NCI-H526 (cell line): Measurements from ENCODE around the gene AMACR.
"Not testable (repeated sequence)": the region's sequence is repeated elsewhere in the genome, so short reads cannot be mapped to it uniquely, and the experiment has no call there.

Experiments used
- DNase-seq, 2 experiments: peaks; one replicate each; lab custom pipeline; 2025; lab: John Stamatoyannopoulos, UW

The AMACR gene

DNA sequence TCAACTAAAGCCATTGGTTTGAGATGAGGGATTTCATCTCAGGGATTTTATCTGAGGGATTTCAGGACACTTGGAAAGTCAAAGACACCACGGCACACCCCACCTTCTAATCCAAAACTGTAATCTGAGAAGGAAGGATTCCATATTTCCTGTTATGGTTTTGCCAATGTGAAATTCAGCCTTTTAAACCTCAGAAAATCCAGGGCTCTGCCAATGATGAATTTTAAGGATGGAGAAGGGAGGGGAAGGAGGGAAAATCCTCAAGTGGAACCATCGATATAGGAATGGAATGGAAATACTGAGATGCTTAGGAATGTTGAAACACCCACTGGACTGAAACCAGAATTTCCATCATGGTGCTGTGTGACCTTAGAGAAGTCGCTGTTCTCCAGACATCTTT lies 29.9 kb upstream of the AMACR start:
- no peak for DNase-seq

DNA sequence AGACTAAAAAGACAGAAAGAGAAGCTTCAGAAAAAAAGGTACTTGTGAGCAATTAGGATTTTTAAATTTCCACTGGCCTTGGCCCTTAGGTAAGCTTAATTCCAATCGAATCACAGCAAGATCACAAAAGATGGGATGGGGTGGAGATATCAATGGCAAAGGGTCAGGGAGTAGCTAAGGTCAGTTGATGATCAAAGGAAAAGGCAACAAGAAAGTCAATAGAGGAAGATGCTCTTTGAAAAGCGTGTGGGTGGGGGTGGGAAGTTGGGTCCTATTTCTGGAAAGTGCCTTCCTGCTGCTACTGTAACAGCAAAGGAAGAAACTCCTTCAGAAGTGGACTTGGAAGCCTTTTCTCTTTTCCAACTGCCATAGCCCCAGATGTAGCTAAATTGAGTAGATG lies 27.9 kb upstream of the AMACR start:
- DNase-seq = no peak

GRCh38 chr5:34034534-34035327 lies 26.9 kb upstream of the AMACR start:
- no peak for DNase-seq

DNA sequence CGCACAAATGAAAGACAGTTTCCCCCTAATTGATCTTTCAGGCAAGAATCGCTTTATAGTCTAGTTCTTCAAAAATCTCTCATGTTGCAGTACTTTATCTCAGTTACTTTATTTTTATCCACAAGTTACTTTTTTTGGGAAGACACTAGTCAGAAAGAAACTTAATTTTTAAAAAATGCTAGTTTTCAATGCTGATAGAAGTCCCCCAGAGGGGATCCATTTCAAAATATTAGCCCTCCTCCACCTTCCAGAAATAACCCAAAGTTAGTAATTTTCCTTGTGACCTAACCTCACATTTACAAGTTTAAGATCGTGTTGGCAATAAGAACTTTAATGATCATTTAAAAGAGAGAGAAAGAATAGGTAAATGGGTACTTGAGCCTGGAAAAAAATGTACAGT lies 24.1 kb upstream of the AMACR start:
- no peak for DNase-seq

DNA sequence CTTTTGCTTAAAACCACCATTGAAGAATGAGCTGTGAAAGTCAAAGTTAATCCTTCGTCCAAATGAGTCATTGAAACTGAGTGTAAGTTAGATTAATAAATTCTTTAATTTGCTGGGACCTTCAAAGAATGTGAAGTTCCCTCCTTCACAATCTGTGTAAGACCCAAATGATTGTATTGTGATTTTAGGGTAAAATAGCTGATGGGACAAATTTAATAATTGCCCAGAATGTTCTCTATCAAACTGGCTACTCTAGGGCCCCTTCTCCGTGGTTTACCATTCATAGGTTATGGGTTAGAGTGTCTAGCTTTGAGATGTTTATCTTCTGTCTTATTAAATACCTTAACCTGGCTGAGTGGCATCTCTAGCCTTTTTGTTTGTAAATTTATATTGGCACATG lies 23.3 kb upstream of the AMACR start:
- no peak for DNase-seq

DNA sequence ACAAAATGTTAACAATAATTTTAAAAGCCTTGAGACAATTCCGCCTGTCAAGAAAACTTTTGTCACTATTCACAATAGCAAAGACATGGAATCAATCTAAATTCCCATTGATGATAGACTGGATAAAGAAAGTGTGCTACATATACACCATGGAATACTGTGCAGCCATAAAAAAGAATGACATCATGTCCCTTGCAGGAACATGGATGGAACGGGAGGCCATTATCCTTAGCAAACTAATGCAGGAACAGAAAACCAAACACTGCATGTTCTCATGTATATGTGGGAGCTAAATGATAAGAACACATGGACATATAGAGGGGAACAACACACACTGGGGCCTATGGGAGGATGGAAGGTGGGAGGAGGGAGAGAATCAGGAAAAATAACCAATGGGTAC lies 22.7 kb upstream of the AMACR start:
- not testable (repeated sequence) for DNase-seq

- no peak for DNase-seq
Measured at GRCh38 chr5:34030048-34030447, 22.2 kb upstream of the AMACR start.

GRCh38 chr5:34028349-34028748 lies 20.5 kb upstream of the AMACR start:
- no peak for DNase-seq

DNA sequence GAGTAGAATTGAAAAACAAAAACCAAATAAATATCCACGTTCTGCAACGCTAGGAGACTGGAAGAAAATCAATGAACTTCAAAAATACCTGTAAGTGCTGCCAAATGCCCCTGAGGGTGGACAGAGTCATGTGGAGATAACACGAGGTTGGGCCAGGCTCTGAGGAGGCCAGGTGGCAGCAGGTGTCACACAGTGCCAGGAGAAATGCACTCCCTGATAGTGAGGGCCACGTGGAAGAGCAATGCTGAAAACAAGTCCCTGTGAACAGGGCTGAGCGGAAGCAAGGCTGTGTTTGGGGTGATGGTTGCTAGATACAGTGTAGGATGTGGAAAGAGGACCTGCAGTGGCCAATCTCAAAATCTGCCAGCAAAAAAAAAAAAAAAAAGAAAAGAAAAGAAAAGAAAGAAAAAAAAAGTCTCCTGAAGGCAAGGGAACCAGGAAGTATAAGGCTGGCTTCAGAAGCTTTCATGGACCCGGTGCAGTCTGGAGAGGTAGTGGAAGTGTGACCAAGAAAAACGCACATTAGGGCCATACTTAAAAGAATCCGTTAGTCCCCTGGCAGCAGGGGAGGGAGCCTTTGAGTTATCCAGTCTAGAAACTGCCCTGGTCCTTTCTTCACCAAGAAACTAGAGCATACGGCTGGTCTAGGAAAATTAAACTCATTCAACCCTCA lies 18.4 kb upstream of the AMACR start:
- no peak for DNase-seq

DNA sequence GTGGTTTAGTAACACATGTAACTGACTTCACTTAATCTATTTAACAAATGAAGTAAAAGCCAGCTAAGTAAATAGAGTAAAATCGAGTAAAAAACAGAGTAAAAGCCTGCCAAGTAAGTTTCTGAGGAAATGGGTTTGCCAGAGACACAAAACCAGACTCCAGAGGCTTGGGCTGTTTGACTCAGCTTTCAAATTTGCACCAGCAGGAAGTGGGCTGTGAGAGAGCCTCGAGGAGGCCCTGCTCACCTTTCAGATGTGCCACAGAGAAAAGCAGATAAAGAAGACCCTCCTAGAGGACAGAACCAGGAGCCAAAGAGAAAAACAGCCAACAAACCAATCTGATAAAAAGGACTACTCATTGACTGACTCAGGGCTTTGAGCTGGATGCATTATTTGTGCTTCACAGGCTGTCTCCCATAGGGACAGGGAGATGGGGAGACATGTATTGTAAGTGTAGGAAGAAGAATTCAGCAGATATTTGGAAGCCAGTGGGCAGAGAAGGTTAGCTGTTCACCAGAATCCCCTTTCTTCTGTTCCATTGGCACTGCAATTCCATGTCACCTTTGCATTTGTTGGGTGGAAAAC lies 14.4 kb upstream of the AMACR start:
- no peak for DNase-seq

DNA sequence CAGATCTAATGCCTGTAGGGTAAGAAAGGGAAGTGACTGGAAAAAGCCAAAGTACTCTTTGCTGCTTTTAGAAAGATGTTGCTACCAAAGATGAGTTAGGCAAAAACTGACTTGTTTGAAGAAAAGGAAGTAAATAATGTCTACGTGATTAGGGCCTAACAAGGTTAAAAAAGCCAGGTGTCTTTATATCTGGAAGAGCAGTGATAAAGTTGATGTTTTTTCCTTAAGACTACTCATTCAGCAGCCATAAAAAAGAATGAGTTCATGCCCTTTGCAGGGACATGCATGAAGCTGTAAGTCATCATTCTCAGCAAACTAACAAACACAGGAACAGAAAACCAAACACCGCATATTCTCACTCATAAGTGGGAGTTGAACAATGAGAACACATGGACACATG lies 13.5 kb upstream of the AMACR start:
- DNase-seq = no peak

DNA sequence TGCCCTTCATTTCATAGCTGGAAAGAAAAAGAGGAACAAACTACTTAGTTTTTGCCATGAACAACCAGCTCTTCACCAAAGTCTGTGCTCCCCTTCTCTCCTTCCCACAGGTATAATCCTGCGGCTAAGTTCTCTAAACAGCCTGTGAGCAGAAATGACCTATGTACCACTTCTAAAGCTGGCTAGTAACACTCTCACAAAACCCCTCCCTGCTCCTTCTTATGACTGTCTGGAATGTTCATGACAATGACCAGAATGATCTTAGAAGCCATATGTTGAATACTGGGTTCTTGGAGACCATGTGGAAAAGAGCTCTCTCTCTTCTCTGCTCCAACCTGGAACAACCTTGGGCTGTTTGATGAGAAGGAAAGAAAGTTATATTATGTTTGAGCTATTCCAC lies 12.9 kb upstream of the AMACR start:
- DNase-seq = no peak

DNA sequence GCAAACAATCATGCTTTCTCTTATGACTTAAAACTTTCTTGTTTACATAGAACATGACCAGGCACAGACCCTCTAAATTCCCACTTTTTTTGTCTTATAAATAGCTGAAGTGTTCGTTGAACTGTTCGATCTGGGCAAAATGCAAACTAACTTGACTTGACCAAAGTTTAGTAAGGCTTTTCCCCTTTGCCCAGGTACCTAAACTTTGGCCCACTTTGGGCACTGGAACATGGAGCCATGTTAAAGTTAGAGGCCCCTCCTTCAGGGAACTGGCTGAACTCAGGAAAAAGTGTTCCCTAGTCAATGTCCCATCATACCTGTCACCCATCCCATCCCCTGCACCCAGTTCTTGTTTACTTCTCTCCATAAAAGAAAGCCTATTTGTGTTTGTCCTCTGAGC lies 9.4 kb upstream of the AMACR start:
- DNase-seq = no peak

DNA sequence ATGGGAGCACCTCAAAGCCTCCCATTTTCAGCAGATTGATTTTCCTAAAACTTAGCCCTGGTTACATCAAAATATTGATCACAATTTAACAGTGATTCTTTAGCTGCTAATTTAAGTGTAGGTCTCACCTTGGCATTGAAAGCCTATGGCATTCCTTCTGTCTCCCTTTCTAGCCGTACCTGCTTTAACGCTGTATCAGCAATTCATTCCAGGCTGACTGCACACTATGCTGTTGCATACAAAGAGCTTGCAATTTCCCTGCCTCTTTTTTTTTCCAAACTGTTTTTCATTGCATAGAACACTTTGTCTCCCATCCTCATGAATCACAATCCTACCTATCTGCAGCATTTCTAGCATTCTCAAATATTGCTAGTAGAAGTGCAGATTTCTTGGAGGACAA lies 8.9 kb upstream of the AMACR start:
- DNase-seq = no peak

- DNase-seq = no peak
Measured at GRCh38 chr5:34016222-34016621, 8.4 kb upstream of the AMACR start.

- no peak for DNase-seq
Measured at GRCh38 chr5:34015120-34015822, 7.4 kb upstream of the AMACR start.

GRCh38 chr5:34014626-34015025 lies 6.8 kb upstream of the AMACR start:
- no peak for DNase-seq

DNA sequence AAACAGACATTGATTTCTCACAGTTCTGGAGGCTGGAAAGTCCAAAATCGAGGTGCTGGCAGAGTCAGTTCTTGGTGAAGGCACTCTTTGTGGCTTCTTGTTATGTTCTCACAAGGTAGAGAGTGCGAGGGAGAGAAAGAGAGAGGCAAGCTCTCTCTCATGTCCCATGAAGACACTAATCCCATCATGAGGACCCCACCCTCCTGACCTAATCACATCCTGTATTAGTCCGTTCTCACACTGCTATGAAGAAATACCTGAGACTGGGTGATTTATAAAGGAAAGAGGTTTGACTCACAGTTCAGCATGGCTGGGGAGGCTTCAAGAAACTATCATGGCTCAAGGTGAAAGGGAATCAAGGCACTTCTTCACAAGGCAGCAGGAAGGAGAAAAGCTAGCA lies 5.7 kb upstream of the AMACR start:
- no peak for DNase-seq

GRCh38 chr5:34012791-34013190 lies 4.9 kb upstream of the AMACR start:
- DNase-seq = no peak

- no peak for DNase-seq
Measured at GRCh38 chr5:34011536-34011935, 3.7 kb upstream of the AMACR start.

DNA sequence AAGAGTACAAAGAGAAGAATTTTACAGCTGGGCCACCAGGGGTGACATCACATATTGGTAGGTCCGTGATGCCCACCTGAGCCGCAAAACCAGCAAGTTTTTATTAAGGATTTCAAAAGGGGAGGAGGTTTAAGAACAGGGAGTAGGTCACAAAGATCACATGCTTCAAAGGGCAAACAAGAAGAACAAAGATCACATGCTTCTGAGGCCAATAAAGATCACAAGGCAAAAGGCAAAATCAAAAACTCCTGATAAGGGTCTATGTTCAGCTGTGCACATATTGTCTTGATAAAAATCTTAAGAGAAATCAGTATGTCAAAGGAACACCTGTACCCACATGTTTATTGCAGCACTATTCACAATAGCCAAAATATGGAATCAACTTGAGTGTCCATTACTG lies 2.3 kb upstream of the AMACR start:
- peak; percentile 59 to 72 for DNase-seq

GRCh38 chr5:34009610-34010009 lies 1.8 kb upstream of the AMACR start:
- peak; percentile 87 to 90 for DNase-seq

DNA sequence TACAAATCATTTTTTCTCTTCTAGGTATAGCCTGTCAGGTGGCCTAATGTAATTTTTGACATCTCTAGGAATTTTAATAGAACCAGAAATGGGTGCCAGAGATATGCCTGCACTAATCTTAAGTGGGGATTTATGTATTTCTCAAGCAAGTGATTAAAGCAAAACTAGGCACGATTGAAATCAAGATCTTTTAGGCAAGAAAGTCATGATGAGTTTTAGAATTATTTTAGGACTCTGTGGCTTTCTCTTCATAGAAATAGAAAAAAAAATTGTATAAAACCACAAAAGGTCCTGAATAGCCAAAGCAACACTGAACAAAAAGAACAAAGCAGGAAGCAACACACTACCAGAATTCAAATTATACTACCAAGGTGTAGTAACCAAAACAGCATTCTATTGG lies 952 bp upstream of the AMACR start:
- DNase-seq = peak; percentile 30 to 48
